Measurements from ENCODE around the gene TPK1.

TPK1 gene

DNA sequence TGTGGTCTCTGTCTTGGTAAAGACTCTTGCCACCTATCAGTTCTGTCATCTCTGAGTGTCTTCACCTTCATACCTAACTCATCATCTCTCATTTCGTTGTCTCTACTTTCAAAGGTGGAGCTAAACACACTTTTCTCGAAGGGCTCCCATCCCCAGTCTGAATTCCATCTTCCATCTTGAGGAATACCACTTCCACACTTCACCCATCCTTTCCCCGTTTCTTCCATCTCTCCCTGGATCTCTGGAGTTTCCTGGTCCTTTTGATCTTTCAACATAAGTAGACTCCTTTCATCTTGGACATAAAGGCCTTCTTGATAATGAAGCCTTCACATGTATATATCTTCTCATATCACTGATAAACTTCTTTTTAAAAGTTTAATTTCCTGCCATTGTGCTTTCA, 311.6 kb downstream of the TPK1 start:
- Histone ChIP-seq H3K79me2 (ENCODE audit: insufficient read depth, low read depth) (no peaks in the 10 kb centered on the region), H3K27me3 (ENCODE audit: insufficient read depth, low read depth) (no peaks in the 10 kb centered on the region), H3K4me2 (no peak overlapping the region), H3K4me3 (IDR thresholded peaks at IDR 0.05; ENCODE audit: insufficient read depth, low read depth, low read length) (no peak overlapping the region), H2AFZ (ENCODE audit: low read depth) (no peak overlapping the region), H3K27ac (no peak overlapping the region), H3K36me3 (ENCODE audit: insufficient read depth) (no peaks in the 10 kb centered on the region), H4K20me1 (ENCODE audit: insufficient read depth) (no peaks in the 10 kb centered on the region), H3K4me1 (ENCODE audit: low read depth, poor library complexity, severe bottlenecking) (no peaks in the 10 kb centered on the region), H3K9ac (no peak overlapping the region)
- no peak for TF ChIP-seq CTCF (conservative IDR thresholded peaks at IDR 0.05; ENCODE audit: low read depth, low read length)

DNA sequence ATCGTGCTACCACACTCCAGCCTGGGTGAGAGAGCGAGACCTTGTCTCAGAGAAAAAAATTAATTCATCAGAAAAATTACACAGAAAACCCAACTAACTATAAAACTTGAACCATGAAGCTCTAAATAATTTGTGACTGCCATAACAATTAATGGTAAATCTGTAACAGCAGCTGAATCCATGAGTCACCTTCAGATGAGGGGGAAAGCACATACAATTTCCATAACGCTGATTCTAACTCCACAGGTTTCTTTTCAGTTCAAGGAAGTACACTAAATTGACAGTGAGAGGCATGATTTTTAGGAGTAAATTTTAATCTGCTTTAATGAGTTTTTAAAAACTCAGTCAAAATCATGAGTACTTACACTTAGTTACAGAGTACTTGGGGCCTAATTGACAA, 312.2 kb downstream of the TPK1 start:
- Histone ChIP-seq H4K20me1 (ENCODE audit: insufficient read depth) (no peaks in the 10 kb centered on the region), H3K4me2 (no peak overlapping the region), H3K27me3 (ENCODE audit: insufficient read depth, low read depth) (no peaks in the 10 kb centered on the region), H3K4me3 (IDR thresholded peaks at IDR 0.05; ENCODE audit: insufficient read depth, low read depth, low read length) (no peak overlapping the region), H2AFZ (ENCODE audit: low read depth) (no peak overlapping the region), H3K79me2 (ENCODE audit: insufficient read depth, low read depth) (no peaks in the 10 kb centered on the region), H3K4me1 (ENCODE audit: low read depth, poor library complexity, severe bottlenecking) (no peaks in the 10 kb centered on the region), H3K9ac (no peak overlapping the region), H3K36me3 (ENCODE audit: insufficient read depth) (no peaks in the 10 kb centered on the region), H3K27ac (no peak overlapping the region)
- no peak for TF ChIP-seq CTCF (conservative IDR thresholded peaks at IDR 0.05; ENCODE audit: low read depth, low read length)

DNA sequence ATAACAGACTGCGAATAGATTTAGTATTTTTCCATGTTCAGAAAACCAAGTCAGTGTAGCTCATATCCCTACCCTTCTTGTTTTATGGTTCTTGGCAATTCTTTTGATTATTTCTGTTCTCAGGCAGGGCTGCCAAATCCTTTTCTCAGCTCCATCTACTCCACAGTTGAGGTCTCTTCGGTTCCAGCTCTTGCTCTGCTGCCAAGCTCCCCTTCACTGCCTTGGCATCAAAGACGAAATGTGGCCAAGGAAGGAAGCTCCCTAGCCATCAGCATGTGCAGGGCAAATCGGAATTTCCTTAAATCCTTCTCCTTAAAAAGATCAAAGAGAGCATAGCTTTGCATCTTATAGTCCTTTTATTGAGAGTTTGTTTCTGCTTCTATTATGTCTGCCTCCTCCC, 315.9 kb downstream of the TPK1 start:
- Histone ChIP-seq H3K9ac (no peak overlapping the region), H3K4me1 (ENCODE audit: low read depth, poor library complexity, severe bottlenecking) (no peaks in the 10 kb centered on the region), H3K36me3 (ENCODE audit: insufficient read depth) (no peaks in the 10 kb centered on the region), H3K4me2 (no peak overlapping the region), H4K20me1 (ENCODE audit: insufficient read depth) (no peaks in the 10 kb centered on the region), H3K27ac (no peak overlapping the region), H3K79me2 (ENCODE audit: insufficient read depth, low read depth) (no peaks in the 10 kb centered on the region), H2AFZ (ENCODE audit: low read depth) (no peak overlapping the region), H3K27me3 (ENCODE audit: insufficient read depth, low read depth) (no peaks in the 10 kb centered on the region), H3K4me3 (IDR thresholded peaks at IDR 0.05; ENCODE audit: insufficient read depth, low read depth, low read length) (no peak overlapping the region)
- no peak for TF ChIP-seq CTCF (conservative IDR thresholded peaks at IDR 0.05; ENCODE audit: low read depth, low read length)

DNA sequence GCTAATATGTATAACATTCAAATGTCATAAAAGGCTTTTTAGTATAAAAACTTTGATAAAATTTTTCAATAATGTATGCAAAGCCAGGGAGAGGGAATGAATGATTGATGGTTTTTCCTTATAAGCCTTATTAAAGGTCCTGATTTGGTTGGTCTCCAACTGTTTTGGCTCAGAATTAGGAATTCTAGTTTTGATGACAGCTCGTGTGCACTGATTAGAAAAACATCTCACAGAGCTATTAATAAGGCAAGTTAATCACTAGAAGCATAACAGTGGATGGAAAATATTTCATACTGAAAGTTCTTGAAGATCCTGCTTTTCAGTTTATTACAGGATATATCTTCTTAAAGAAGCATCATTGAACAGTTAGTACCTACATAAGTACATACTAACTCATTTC, 317.5 kb downstream of the TPK1 start:
- no peak for TF ChIP-seq CTCF (conservative IDR thresholded peaks at IDR 0.05; ENCODE audit: low read depth, low read length)
- no peak overlapping the region for H3K4me2 ChIP-seq

DNA sequence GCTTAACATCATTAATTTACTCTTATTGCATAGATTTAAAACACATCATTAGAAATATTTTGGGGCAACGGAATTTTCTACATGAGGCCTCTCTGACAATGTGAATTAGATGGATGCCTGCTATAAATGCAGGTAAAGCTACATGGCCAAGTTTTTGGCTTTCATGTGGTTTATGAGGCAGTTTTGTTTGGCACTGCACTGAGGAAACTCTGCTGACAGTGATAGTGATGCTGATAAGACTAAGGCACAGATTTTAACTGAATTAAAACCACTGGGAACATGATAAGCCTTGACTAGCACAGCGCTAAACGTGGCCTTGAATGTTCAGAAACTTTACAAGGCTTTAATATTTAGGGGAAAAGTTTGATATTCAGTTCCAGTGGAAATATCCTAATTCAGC, 318.1 kb downstream of the TPK1 start:
- Histone ChIP-seq H3K9ac (no peak overlapping the region), H2AFZ (ENCODE audit: low read depth) (no peak overlapping the region), H3K27ac (no peak overlapping the region), H3K36me3 (ENCODE audit: insufficient read depth) (no peaks in the 10 kb centered on the region), H3K27me3 (ENCODE audit: insufficient read depth, low read depth) (no peaks in the 10 kb centered on the region), H3K79me2 (ENCODE audit: insufficient read depth, low read depth) (no peaks in the 10 kb centered on the region), H3K4me1 (ENCODE audit: low read depth, poor library complexity, severe bottlenecking) (no peaks in the 10 kb centered on the region), H3K4me3 (IDR thresholded peaks at IDR 0.05; ENCODE audit: insufficient read depth, low read depth, low read length) (no peak overlapping the region), H3K4me2 (no peak overlapping the region), H4K20me1 (ENCODE audit: insufficient read depth) (no peaks in the 10 kb centered on the region)
- no peak for TF ChIP-seq CTCF (conservative IDR thresholded peaks at IDR 0.05; ENCODE audit: low read depth, low read length)

More for the DNA sequence above, 317.5 kb downstream of the TPK1 start:
- Histone ChIP-seq H2AFZ (ENCODE audit: low read depth) (no peak overlapping the region), H3K27ac (no peak overlapping the region), H3K4me3 (IDR thresholded peaks at IDR 0.05; ENCODE audit: insufficient read depth, low read depth, low read length) (no peak overlapping the region), H3K27me3 (ENCODE audit: insufficient read depth, low read depth) (no peaks in the 10 kb centered on the region), H4K20me1 (ENCODE audit: insufficient read depth) (no peaks in the 10 kb centered on the region), H3K79me2 (ENCODE audit: insufficient read depth, low read depth) (no peaks in the 10 kb centered on the region), H3K4me1 (ENCODE audit: low read depth, poor library complexity, severe bottlenecking) (no peaks in the 10 kb centered on the region), H3K9ac (no peak overlapping the region), H3K36me3 (ENCODE audit: insufficient read depth) (no peaks in the 10 kb centered on the region)
